AG04449 (cell line): ENCODE measurements around the gene MGMT.

Experiments used
- CTCF ChIA-PET: fragments of 350-600 bp; formaldehyde crosslinking; extraction: SDS; loops from one replicate; lab custom pipeline; 2021; ENCODE audit warnings: antibody characterized with exemption; lab: Yijun Ruan, JAX
- POLR2A ChIA-PET: fragments of 400-600, 350-600 bp; formaldehyde crosslinking; extraction: SDS; loops from one replicate; lab custom pipeline; 2020; ENCODE audit warnings: antibody characterized with exemption, inconsistent platforms; lab: Yijun Ruan, JAX
- DNase-seq: peaks from one replicate; pipeline ENCODE4 v3.0.0-alpha.2; 2010; ENCODE audit warnings: low read depth, low spot score
- H3K4me3 ChIP-seq: 2 replicates; pipeline ENCODE4 v1.5.1; 2011; ENCODE audit warnings: low read depth, mild to moderate bottlenecking, control low read depth, low read length
- TF ChIP-seq, protein P1 (sequence below): IDR thresholded peaks from one replicate; pipeline ENCODE4 v1.5.1; 2011; ENCODE audit warnings: mild to moderate bottlenecking, moderate library complexity, low read length, control low read depth, inconsistent platforms; ENCODE audit not compliant: insufficient read depth; ENCODE audit errors: missing control alignments

The MGMT gene

DNA sequence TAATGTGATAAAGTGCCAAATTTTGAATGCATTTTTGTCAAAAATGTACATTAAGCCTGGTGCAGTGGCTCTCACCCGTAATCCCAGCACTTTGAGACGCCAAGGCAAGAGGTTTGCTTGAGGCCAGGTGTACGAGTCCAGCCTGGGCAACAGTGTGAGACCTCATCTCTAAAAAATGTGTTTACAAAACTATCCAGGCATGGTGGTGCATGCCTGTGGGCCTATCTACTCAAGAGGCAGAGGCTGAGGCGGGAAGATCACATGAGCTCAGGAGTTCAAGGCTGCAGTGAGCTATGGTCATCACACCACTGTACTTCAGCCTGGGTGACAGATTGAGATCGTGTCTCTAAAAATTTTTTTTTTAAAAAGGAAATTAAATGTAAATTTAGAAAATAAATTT, 18.5 kb upstream of the MGMT start:
- TF ChIP-seq, protein P1, sequence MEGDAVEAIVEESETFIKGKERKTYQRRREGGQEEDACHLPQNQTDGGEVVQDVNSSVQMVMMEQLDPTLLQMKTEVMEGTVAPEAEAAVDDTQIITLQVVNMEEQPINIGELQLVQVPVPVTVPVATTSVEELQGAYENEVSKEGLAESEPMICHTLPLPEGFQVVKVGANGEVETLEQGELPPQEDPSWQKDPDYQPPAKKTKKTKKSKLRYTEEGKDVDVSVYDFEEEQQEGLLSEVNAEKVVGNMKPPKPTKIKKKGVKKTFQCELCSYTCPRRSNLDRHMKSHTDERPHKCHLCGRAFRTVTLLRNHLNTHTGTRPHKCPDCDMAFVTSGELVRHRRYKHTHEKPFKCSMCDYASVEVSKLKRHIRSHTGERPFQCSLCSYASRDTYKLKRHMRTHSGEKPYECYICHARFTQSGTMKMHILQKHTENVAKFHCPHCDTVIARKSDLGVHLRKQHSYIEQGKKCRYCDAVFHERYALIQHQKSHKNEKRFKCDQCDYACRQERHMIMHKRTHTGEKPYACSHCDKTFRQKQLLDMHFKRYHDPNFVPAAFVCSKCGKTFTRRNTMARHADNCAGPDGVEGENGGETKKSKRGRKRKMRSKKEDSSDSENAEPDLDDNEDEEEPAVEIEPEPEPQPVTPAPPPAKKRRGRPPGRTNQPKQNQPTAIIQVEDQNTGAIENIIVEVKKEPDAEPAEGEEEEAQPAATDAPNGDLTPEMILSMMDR: no peak
- POLR2A ChIA-PET: no interaction called here
- DNase-seq: no peak
- CTCF ChIA-PET: no interaction called here
- no peak overlapping the region for H3K4me3 ChIP-seq

DNA sequence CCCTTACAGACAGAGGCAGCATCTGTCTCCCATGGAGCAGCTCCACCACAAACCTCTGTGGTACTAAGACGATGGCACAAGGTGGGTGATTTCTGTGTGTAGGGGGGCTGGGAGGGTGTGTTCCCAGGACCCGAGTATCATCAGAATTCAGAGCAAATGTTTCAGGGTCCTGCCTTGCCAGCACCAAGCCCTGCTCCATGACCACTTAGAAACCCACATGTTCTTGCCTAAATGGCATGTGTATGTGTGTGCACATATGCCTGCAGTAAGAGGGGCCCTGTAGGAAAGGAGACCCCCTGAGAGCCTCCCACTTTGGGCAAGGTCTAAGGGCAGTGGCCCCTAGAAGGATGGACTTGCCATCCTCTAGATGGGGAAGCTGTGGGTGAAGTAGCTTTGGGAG, 17.1 kb upstream of the MGMT start:
- H3K4me3 ChIP-seq: no peak overlapping the region
- TF ChIP-seq, protein P1: no peak
- CTCF ChIA-PET: no interaction called here
- no peak for DNase-seq
- POLR2A ChIA-PET: no interaction called here

DNA sequence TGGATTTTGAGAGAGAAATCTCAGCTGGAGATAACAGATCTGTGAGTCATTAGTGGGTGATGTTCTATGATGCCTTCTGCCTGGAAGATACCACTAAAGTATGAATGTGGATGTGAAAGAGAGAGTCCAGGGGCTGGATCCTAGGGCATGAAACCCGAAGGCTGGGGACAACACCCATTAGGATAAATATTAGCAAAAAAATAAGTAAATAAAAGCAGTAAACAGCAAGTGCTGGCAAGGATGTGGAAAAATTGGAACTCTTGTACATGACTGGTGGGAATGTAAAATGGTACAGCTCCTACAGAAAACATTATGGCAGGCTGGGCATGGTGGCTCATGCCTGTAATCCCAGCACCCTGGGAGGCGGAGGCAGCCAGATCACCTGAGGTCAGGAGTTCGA, 16.6 kb upstream of the MGMT start:
- POLR2A ChIA-PET: no interaction called here

DNA sequence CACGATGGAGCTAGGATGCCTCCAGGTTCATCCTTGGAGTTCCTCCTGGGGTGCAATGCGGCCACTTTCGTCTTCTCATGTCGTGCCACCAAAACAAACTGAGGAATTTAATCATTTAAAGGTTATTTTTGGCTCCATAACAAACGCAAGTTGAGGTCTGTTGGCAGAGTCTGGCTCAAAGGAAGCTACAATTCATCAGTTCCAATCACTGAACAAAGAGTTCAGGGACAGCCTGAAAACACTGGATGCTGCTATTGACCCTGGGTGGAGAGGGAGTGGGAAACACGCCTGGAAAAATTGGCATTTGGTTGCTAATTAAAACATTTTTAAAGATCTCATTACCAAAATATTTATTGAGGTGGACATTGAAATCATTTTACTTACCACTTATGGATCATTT, 11.4 kb upstream of the MGMT start:
- TF ChIP-seq, protein P1: no peak
- ChIA-PET CTCF (no interaction called here), POLR2A (no interaction called here)
- DNase-seq: no peak
- no peak overlapping the region for H3K4me3 ChIP-seq

More for the DNA sequence above, 16.6 kb upstream of the MGMT start:
- CTCF ChIA-PET: no interaction called here
- TF ChIP-seq, protein P1: no peak
- no peak for DNase-seq
- no peak overlapping the region for H3K4me3 ChIP-seq

DNA sequence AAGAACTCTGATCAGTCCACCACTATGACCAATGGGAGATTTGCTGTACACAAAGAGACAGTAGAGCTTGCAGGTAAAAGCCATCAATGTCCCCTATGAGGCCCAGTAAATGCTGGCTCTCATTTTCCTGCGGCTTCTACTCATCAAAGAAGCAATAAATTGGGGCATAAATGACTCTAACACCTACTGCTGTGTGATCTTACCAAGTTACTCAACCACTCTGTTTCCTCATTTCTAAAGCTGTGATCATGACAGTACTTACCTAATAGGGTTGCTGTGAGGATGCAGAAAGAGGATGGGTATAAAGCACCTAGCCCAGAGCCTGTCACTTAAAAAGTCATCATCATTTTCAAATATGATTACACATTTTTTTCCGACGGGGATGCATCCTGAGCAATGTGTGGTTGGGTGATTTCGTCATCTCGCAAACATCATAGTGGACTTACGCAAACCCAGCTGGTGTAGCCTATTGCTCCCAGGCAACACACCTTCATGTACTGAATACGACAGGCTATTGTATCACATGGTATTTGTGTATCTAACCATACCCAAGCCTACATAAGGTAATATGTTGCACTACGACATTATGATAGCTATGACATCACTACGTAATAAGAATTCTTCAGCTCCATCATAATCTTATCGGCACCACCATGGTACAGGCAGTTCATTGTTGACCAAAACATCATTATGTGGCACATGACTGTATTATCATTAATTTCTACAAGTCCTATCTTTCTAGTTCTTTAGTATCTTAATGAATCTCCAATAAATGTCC, 7.1 kb upstream of the MGMT start:
- ChIA-PET POLR2A (no interaction called here), CTCF (no interaction called here)
- H3K4me3 ChIP-seq: no peak overlapping the region
- TF ChIP-seq, protein P1: no peak
- no peak for DNase-seq

DNA sequence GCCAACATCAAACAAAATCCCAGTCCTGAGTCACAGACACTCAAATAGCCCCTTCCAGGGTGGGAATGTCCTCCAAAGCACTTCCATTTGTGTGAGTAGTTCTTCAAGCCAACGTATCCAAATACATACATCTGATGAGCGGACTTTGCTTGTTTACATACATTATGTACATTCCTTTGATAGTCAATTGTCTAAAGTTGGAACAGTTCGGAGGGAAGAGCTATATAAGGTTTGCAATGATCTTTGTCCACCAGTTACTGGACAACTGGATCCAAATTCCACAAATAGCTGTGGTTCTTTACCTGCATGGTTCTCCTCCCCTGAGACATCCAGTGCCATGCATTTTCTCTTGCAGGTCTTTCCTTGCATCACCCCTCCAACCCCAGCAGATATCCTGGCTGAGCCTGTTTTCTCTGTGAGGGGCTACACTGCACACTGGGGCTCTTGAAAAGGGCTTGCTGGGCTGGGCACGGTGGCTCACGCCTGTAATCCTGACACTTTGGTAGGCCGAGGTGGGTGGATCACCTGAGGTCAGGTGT, 4.7 kb upstream of the MGMT start:
- TF ChIP-seq, protein P1: no peak
- DNase-seq: no peak
- ChIA-PET POLR2A (no interaction called here), CTCF (no interaction called here)
- H3K4me3 ChIP-seq: no peak overlapping the region
